GM18861 (cell line): Measurements from ENCODE around the gene MYLK2.
A peak's percentile ranks its signal among the peaks of the same experiment; 100 is the strongest.

Experiments
- ATAC-seq: cut with Tn5 transposase; IDR thresholded peaks from one replicate; pipeline ENCODE4 v1.9.1; 2021; ENCODE audit not compliant: unreplicated experiment

MYLK2 gene

GRCh38 chr20:31870726-31871617 lies 51.8 kb downstream of the MYLK2 start:
- ATAC-seq: no peak

DNA sequence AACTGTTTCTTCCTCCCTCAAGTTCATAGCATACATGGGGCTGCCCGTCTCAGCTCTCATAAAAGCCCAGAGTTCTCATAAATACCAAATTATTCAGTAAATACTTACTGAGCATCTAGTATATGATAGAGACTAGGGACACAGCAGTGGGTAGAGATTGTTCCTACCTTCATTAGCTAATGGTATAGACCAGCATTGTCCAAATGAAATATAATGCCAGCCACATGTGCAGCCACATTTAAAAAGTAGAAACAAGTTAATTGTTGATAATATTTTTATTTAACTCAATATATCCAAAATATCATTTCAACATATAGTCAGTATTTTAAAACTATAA lies 52.4 kb downstream of the MYLK2 start:
- no peak for ATAC-seq

GRCh38 chr20:31872406-31872805 lies 53.2 kb downstream of the MYLK2 start:
- no peak for ATAC-seq

DNA sequence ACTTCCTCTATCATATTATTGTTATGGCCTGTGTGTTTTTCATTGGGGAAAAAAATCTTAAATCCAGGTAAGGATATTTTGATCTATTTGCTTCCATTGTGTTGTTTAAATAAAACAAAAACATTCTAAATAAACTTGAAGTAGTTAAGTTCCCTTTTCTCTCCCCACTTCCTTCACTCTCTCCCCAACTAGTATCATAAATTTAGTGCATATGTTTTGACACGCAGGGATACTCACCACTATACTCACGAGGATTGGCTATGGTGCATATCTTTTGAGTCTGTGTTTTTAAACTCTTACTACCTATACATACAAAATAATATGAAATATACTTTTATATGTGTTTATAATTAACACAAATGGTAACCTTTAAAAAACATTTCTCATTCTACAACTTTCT lies 56.5 kb downstream of the MYLK2 start:
- no peak for ATAC-seq

GRCh38 chr20:31877684-31878083 lies 58.5 kb downstream of the MYLK2 start:
- ATAC-seq: no peak

DNA sequence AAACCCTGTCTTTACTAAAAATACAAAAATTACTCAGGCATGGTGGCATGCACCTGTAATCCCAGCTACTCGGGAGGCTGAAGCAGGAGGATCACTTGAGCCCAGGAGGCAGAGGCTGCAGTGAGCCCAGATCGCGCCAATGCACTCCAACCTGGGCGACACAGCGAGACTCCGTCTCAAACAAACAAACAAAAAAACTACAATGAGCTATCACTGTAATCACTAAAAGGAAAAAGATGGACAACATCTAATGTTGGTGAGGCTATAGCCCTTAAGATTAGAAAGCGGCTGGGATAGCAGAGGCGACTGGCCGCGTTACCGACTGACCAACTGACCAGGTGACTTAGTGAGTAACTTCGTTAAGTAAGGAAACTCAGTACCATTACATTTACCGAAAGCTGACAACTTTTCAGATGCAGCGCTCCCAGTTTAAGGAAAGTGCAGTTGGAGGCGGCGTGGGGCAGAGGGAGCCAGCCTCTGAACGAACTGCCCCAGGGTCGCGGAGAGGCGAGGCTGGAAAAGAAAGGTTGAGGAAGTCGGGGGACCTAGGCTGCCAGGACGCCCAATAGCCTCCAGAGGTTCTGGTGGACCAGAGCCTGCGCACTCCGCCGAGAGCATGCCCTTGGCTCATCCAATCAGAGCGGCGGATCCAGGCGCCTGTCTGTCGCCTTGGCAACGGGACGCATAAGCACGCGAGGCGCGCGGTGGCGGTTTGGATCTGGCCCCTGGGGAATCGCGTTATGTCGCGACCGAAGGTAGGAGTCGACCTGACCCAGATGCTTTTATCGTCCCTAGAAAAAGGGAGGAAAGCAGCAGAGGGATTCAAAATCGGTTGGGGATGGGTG lies 60.2 kb downstream of the MYLK2 start:
- ATAC-seq: peak; percentile 85

- ATAC-seq: no peak
Observed at GRCh38 chr20:31881945-31882344, 62.8 kb downstream of the MYLK2 start.

- no peak for ATAC-seq
Observed at GRCh38 chr20:31883829-31884228, 64.7 kb downstream of the MYLK2 start.
